H1 (cell line): Measurements from ENCODE around the gene HOATZ. TPM values are rescaled to one million over a fixed set of nuclear protein-coding genes. Genes with fewer than 3 reads are reported as not detected.

Experiments
- CTCF ChIA-PET: fragments of 300-600 bp; sonication (Branson Sonifier 250); formaldehyde crosslinking; loops from one replicate; lab custom pipeline; 2021; ENCODE audit not compliant: partially characterized antibody; lab: Charles Lee
- POLR2A ChIA-PET: fragments of 300-600 bp; sonication (Branson Sonifier 250); formaldehyde crosslinking; loops from one replicate; lab custom pipeline; 2021; ENCODE audit warnings: inconsistent platforms; ENCODE audit not compliant: partially characterized antibody; lab: Charles Lee
- DNase-seq, 2 experiments: peaks; one replicate each; pipeline versions ENCODE4 v3.0.0 to v3.0.0-alpha.2; 2010 to 2022; ENCODE audit warnings: low spot score in 2 of 2, low read depth in 1 of 2, mixed read lengths in 1 of 2
- FAIRE-seq: peaks from 2 replicates; lab custom pipeline; 2011; peaks lifted over from hg19 to GRCh38; lab: Jason Lieb, UNC
- H2AFZ ChIP-seq: 2 replicates; pipeline ENCODE4 v1.8.1; 2012; ENCODE audit warnings: low read length, inconsistent platforms
- H2AK5ac ChIP-seq: 2 replicates; pipeline ENCODE4 v1.6.1; 2013; ENCODE audit warnings: low read depth, low read length
- H2BK120ac ChIP-seq: replicated peaks from 2 replicates; pipeline ENCODE3; 2013; ENCODE audit warnings: low read depth, low read length, inconsistent platforms
- H2BK12ac ChIP-seq: 2 replicates; pipeline ENCODE4 v1.6.1; 2013; ENCODE audit warnings: low read depth, low read length
- H2BK15ac ChIP-seq: 2 replicates; pipeline ENCODE4 v1.6.1; 2013; ENCODE audit warnings: low read length
- H2BK20ac ChIP-seq: 2 replicates; pipeline ENCODE4 v1.6.1; 2013; ENCODE audit warnings: low read length
- H2BK5ac ChIP-seq: 2 replicates; pipeline ENCODE4 v1.6.1; 2013; ENCODE audit warnings: low read depth, low read length
- H3K14ac ChIP-seq: 2 replicates; pipeline ENCODE4 v1.6.1; 2013; ENCODE audit warnings: inconsistent platforms; ENCODE audit not compliant: insufficient read length
- H3K18ac ChIP-seq: 2 replicates; pipeline ENCODE4 v1.6.1; 2013; ENCODE audit warnings: low read length; ENCODE audit errors: extremely low read depth
- H3K23ac ChIP-seq: 2 replicates; pipeline ENCODE4 v1.6.1; 2013; ENCODE audit warnings: inconsistent platforms; ENCODE audit not compliant: insufficient read length
- H3K23me2 ChIP-seq: 2 replicates; pipeline ENCODE4 v1.6.1; 2013; ENCODE audit warnings: low read depth, low read length
- H3K27ac ChIP-seq: 2 replicates; pipeline ENCODE4 v1.6.1; 2011; ENCODE audit warnings: low read depth, low read length, inconsistent platforms
- H3K27me3 ChIP-seq, 4 experiments: replicated peaks in 1 of 4; 1 replicate in 1 of 4; 2 replicates in 3 of 4; pipeline versions ENCODE4 v1.6.1 to v1.8.1; 2011 to 2013; ENCODE audit warnings: low read length in 3 of 4, mild to moderate bottlenecking in 3 of 4, inconsistent platforms in 2 of 4, mixed read lengths in 2 of 4, moderate library complexity in 1 of 4; ENCODE audit not compliant: control insufficient read depth in 3 of 4, insufficient read depth in 3 of 4; ENCODE audit errors: extremely low read depth in 1 of 4
- H3K36me3 ChIP-seq, 4 experiments: 2 replicates each; pipeline versions ENCODE4 v1.6.1 to v1.8.1; 2011 to 2013; ENCODE audit warnings: mild to moderate bottlenecking in 4 of 4, low read length in 3 of 4, moderate library complexity in 2 of 4, control low read depth in 1 of 4, inconsistent platforms in 1 of 4; ENCODE audit not compliant: insufficient read depth in 4 of 4, control insufficient read depth in 2 of 4
- H3K4ac ChIP-seq: replicated peaks from 2 replicates; pipeline ENCODE3; 2013; ENCODE audit warnings: low read length, low read depth, mixed read lengths, inconsistent platforms; ENCODE audit not compliant: insufficient read length
- H3K4me1 ChIP-seq, 4 experiments: replicated peaks in 1 of 4; 1 replicate in 1 of 4; 2 replicates in 3 of 4; pipeline versions ENCODE4 v1.6.1 to v1.8.1; 2011 to 2013; ENCODE audit warnings: low read length in 3 of 4, inconsistent platforms in 2 of 4, mixed read lengths in 1 of 4; ENCODE audit not compliant: insufficient read depth in 4 of 4, control insufficient read depth in 3 of 4
- H3K4me2 ChIP-seq, 2 experiments: 2 replicates each; pipeline versions ENCODE4 v1.6.1 to v1.8.1; 2011 to 2013; ENCODE audit warnings: low read depth in 2 of 2, low read length in 2 of 2, control low read depth in 1 of 2, inconsistent platforms in 1 of 2, mild to moderate bottlenecking in 1 of 2; ENCODE audit not compliant: insufficient read depth in 1 of 2
- H3K4me3 ChIP-seq, 4 experiments: fragments of 200-600, 300-600 bp in 1 of 4; sonication (generic), shearing (Covaris generic), sonication (Bioruptor Twin) in 1 of 4; 2 replicates each; pipeline versions ENCODE4 v1.5.1 to v1.8.1; 2011 to 2016; ENCODE audit warnings: low read length in 4 of 4, low read depth in 3 of 4, control low read depth in 2 of 4, inconsistent platforms in 2 of 4, mild to moderate bottlenecking in 2 of 4, mixed read lengths in 1 of 4, moderate library complexity in 1 of 4; ENCODE audit not compliant: insufficient read depth in 2 of 4; ENCODE audit errors: extremely low read depth in 1 of 4
- H3K56ac ChIP-seq: replicated peaks from 2 replicates; pipeline ENCODE3; 2013; ENCODE audit warnings: low read depth, mild to moderate bottlenecking, mixed read lengths, low read length, inconsistent platforms; ENCODE audit not compliant: insufficient read length
- H3K79me1 ChIP-seq: 2 replicates; pipeline ENCODE4 v1.6.1; 2013; ENCODE audit warnings: low read depth, low read length, control low read depth
- H3K79me2 ChIP-seq, 2 experiments: 2 replicates each; pipeline versions ENCODE4 v1.6.1 to v1.8.1; 2012 to 2013; ENCODE audit warnings: low read length in 2 of 2, mild to moderate bottlenecking in 2 of 2, inconsistent platforms in 1 of 2; ENCODE audit not compliant: insufficient read depth in 2 of 2, control insufficient read depth in 1 of 2
- H3K9ac ChIP-seq, 4 experiments: replicated peaks in 1 of 4; 1 replicate in 1 of 4; 2 replicates in 3 of 4; pipeline versions ENCODE4 v1.6.1 to v1.8.1; 2011 to 2013; ENCODE audit warnings: low read depth in 3 of 4, low read length in 3 of 4, control low read depth in 2 of 4, mild to moderate bottlenecking in 2 of 4, moderate library complexity in 2 of 4, inconsistent platforms in 1 of 4; ENCODE audit errors: extremely low read depth in 1 of 4
- H3K9me3 ChIP-seq, 2 experiments: 2 replicates each; pipeline versions ENCODE4 v1.6.1 to v1.8.1; 2012 to 2013; ENCODE audit warnings: mild to moderate bottlenecking in 2 of 2, moderate library complexity in 2 of 2, control low read depth in 1 of 2, inconsistent platforms in 1 of 2, low read depth in 1 of 2, low read length in 1 of 2, mixed read lengths in 1 of 2; ENCODE audit not compliant: insufficient read depth in 2 of 2
- H4K20me1 ChIP-seq, 2 experiments: replicated peaks in 1 of 2; 2 replicates each; pipeline versions ENCODE3 to v1.8.1; 2011 to 2013; ENCODE audit warnings: inconsistent platforms in 2 of 2, low read length in 2 of 2, mild to moderate bottlenecking in 1 of 2; ENCODE audit not compliant: insufficient read depth in 2 of 2, control insufficient read depth in 1 of 2
- H4K5ac ChIP-seq: 2 replicates; pipeline ENCODE4 v1.6.1; 2013; ENCODE audit warnings: low read length, low read depth, mixed read lengths, inconsistent platforms; ENCODE audit not compliant: insufficient read length
- H4K8ac ChIP-seq: 2 replicates; pipeline ENCODE4 v1.8.0; 2013; ENCODE audit warnings: mild to moderate bottlenecking, moderate library complexity, low read length, inconsistent platforms; ENCODE audit not compliant: insufficient read depth; ENCODE audit errors: extremely low read depth
- H4K91ac ChIP-seq: replicated peaks from 2 replicates; pipeline ENCODE3; 2013; ENCODE audit warnings: low read length, mixed read lengths, inconsistent platforms; ENCODE audit not compliant: insufficient read length
- E2F6 ChIP-seq: IDR thresholded peaks from 2 replicates; pipeline ENCODE4 v1.6.1; 2012; ENCODE audit warnings: inconsistent platforms
- EP300 ChIP-seq, 2 experiments: IDR thresholded peaks; 1 replicate in 1 of 2; 2 replicates in 1 of 2; pipeline ENCODE4 v1.6.1; 2011 to 2012; ENCODE audit warnings: low read depth in 2 of 2, low read length in 2 of 2, mild to moderate bottlenecking in 2 of 2, borderline replicate concordance in 1 of 2, inconsistent platforms in 1 of 2, moderate library complexity in 1 of 2
- FOSL1 ChIP-seq: IDR thresholded peaks from 2 replicates; pipeline ENCODE4 v1.6.1; 2011; ENCODE audit warnings: mild to moderate bottlenecking, low read depth, low read length, moderate library complexity; ENCODE audit not compliant: insufficient read depth
- MAX ChIP-seq: IDR thresholded peaks from 2 replicates; pipeline ENCODE4 v1.6.1; 2012; ENCODE audit warnings: inconsistent platforms
- PHF8 ChIP-seq: fragments of 200-600 bp; sonication (generic); conservative IDR thresholded peaks from 2 replicates; pipeline ENCODE4 v1.7.1; 2012; ENCODE audit warnings: low read depth, mild to moderate bottlenecking, inconsistent platforms, low read length, moderate library complexity
- RFX5 ChIP-seq: IDR thresholded peaks from 2 replicates; pipeline ENCODE4 v1.6.1; 2011; ENCODE audit warnings: low read depth, low read length, improper control_type of control experiment, borderline replicate concordance
- WGBS, 2 experiments: shearing (Covaris generic) in 1 of 2; methylation state at CpG; one replicate each; pipeline versions ENCODE4 v1.1.6 to v1.1.7; 2013 to 2015; ENCODE audit warnings: low lambda C conversion rate in 2 of 2, mixed read lengths in 2 of 2, inconsistent platforms in 1 of 2, low coverage in 1 of 2, missing lambda C conversion rate in 1 of 2; ENCODE audit not compliant: insufficient replicate concordance in 2 of 2, insufficient coverage in 1 of 2, insufficient read length in 1 of 2; ENCODE audit errors: extremely low coverage in 1 of 2, missing lambda C conversion rate in 1 of 2; 5-methylcytosine and 5-hydroxymethylcytosine counted together
- polyA plus RNA-seq, 7 experiments: library from polyadenylated mRNA; depleted of rRNA in 3 of 7; stranded (reverse) in 5 of 7; unstranded in 2 of 7; fragments of >200 nt in 5 of 7; fragments of 200-250 nt in 2 of 7; gene quantifications; 1 replicate in 5 of 7; 2 replicates in 1 of 7; 4 replicates in 1 of 7; pipeline versions ENCODE4 v1.2.1 to v1.2.3, GENCODE V29; 2011 to 2013; ENCODE audit warnings: missing spikeins in 2 of 7, mixed read lengths in 2 of 7
- total RNA-seq: library from RNA; stranded (reverse); fragmentation: NEBNext Ultra II Directional; extraction: Animal tissue kit (Norgen Biotek cat#: 25700); gene quantifications from 2 replicates; pipeline ENCODE4 v1.2.1, GENCODE V29; 2021

The HOATZ gene
- total and polyA plus RNA-seq, 2 of the 8 experiments (the other 6 are each of a cell fraction or from before 2014, with no cell fraction given) = not detected

GRCh38 chr11:111490496-111490895, 24.1 kb upstream of the HOATZ start:
- Histone ChIP-seq H2BK5ac (no peak overlapping the region), H3K9ac (no peak overlapping the region), H2AK5ac (no peak overlapping the region), H3K14ac (no peak overlapping the region), H3K4me3 (no peak overlapping the region), H3K56ac (no peak overlapping the region), H4K20me1 (no peaks in the 10 kb centered on the region), H2BK12ac (no peak overlapping the region), H2AFZ (no peak overlapping the region), H3K79me1 (no peaks in the 10 kb centered on the region; the same call in 1 of the 2 replicates), H3K9me3 (peaks cover 0 to 4% of the 10 kb centered on the region in 2 experiments; a peak in 1 of 4 replicates)
- 95% methylated on average over 1 of the region's 1 CpG; no CpG with 5 or more reads in 1 of the 2 experiments for WGBS, 2 experiments
- no peak for DNase-seq
- ChIA-PET CTCF (interaction anchor here (0.6 kb wide), 1 partner anchor 81 kb away, joined by 3 read pairs; no protein-coding TSS in a partner anchor), POLR2A (no interaction called here)
- TF ChIP-seq E2F6 = no peak
- no peak for TF ChIP-seq MAX
- no peak for TF ChIP-seq PHF8
- TF ChIP-seq EP300 (IDR thresholded peaks at IDR 0.05; ENCODE audit: borderline replicate concordance in 1 of 2, low read depth in 2 of 2, low read length in 2 of 2) = no peak
- no peak for TF ChIP-seq FOSL1
- no peak for TF ChIP-seq RFX5
- TF ChIP-seq, all 59 proteins: peak for 0
- no peak overlapping the region for H3K27ac ChIP-seq
- H4K8ac ChIP-seq = no peak overlapping the region
- H3K23ac ChIP-seq = no peak overlapping the region
- no peak overlapping the region for H2BK20ac ChIP-seq
- no peak for FAIRE-seq
- H4K91ac ChIP-seq = no peak overlapping the region
- no peak overlapping the region for H3K4ac ChIP-seq
- no peak overlapping the region for H2BK120ac ChIP-seq
- H3K4me2 ChIP-seq = no peak overlapping the region
- H3K18ac ChIP-seq = no peak overlapping the region
- no peaks in the 10 kb centered on the region; a peak in 1 of 7 replicates for H3K27me3 ChIP-seq
- H3K4me1 ChIP-seq = no peaks in the 10 kb centered on the region
- H2BK15ac ChIP-seq = no peak overlapping the region
- no peaks in the 10 kb centered on the region for H3K36me3 ChIP-seq
- no peak overlapping the region for H4K5ac ChIP-seq
- H3K79me2 ChIP-seq = no peaks in the 10 kb centered on the region
- H3K23me2 ChIP-seq = no peaks in the 10 kb centered on the region
